ENCODE results near the gene CDC25B.
A peak's percentile ranks its signal among the peaks of the same experiment; 100 is the strongest.
"Not testable (repeated sequence)": the region's sequence is repeated elsewhere in the genome, so short reads cannot be mapped to it uniquely, and the experiment has no call there.

Gene CDC25B

DNA sequence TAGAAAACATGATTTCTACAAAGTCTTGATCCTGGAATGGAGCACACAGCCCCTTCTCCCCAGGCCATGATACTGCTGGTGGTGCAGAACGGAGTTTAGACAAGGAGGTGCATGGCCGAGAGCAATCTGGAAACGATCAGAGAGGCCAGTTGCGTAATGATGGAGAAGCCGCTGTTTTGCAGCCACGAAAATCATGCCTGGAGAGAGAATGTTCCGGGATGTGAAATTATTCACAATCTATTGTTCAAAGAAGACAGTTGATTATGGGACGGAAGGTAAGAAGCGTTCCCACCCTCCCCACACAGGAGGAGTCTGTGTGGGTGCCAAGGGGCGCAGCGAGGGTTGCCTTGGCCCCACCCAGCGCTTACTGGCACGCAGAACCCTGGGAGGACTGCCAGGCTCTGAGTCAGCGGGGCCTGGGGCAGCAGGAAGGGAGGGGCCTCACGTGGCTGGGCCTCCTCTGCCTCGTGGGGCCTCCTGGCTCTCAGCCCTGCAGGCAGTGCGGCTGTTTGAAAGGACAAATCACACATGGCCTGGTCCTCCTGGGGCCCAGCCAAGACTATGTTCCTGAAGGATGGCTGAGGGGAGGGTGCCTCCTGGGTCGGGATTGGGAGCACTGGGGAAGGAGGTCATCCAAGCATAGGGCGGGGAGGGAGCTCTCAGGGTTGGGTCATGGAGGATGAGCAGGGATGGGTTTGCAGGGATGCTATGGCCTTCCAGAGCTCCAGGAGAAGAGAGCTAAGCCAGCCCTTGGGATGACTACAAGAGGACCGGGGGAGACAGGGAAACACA lies 15.6 kb downstream of the CDC25B start:
- DNase-seq: peak; percentile 88 to 94

GRCh38 chr20:3812259-3812681 lies 16.2 kb downstream of the CDC25B start:
- DNase-seq: no peak

GRCh38 chr20:3812975-3813847 lies 17.1 kb downstream of the CDC25B start:
- DNase-seq: no peak

GRCh38 chr20:3813848-3814581 lies 17.9 kb downstream of the CDC25B start:
- DNase-seq: no peak

DNA sequence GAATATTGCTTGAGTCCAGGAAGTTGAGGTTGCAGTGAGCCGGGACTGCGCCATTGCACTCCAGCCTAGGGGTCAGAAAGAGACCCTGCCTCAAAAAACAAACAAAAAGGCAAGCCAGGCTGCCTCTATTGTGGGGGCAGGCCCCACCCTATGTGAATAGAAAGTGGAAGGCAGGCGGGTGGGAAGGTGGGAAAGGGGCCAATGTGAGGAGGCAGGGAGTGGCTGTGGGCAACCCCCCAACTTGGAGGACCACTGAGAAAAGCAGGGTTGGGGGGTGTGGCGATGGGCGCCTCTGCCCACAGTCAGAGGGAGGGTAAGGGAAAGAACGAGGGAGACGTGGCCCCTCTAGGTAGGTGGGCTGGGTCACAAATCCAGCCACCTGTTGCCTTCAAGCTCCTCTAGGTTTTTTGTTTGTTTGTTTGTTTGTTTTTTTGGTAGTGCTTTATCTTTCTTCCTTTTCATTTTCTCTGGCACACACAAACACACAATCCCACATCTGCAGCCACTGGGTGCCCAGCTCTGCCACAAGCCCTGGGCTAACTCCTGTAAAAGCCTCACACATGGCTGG lies 18.9 kb downstream of the CDC25B start:
- DNase-seq: no peak

GRCh38 chr20:3815703-3816315 lies 19.7 kb downstream of the CDC25B start:
- no peak for DNase-seq

DNA sequence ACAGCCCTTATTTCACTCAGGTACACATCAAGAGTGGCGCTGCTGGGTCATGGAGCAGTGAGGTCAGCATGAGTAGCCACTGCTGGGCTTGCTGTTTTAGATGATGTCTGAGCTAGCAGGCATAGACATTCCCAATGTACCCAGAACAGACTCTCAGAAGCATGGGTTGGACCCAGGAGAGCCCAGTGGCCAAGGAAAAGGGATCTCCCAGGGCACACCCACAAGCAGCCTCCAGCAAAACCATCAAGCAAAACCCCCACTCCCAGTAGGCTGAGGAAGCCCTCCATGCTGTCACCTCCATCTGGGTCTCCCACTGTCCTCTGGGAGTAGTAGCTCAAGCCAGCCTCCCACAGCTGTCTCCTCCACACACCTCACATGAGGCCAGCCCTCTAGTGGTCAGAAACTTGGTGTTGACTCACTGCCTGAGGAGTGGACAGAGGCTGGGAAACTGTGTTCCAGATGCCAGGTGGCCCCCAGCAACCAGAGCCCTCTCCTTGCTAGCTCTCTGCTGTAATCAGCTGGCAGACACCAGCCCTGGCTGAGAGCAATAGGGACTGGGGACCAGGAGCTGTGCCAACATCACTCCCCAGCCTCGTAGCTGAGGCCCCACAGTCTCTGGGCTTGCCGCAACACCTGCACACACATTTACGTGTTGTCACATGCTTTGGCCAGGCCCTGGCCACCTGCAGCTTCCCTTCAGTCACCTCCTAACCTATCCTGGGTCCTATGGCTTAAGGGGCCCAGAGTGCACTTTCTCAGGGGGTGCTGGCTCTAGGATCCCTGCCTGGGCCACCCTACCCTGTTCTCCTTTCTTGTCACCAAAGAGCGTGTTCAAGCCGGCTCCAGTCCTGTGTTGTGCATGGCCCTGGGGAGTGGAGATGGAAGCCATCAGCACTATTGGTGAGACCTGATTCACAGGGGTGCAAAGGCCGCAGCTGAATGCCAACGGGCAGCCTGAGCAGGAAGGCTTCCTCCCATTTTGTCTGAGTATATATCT lies 22.3 kb downstream of the CDC25B start:
- DNase-seq: peak in 1 of 2 donors; percentile 21

DNA sequence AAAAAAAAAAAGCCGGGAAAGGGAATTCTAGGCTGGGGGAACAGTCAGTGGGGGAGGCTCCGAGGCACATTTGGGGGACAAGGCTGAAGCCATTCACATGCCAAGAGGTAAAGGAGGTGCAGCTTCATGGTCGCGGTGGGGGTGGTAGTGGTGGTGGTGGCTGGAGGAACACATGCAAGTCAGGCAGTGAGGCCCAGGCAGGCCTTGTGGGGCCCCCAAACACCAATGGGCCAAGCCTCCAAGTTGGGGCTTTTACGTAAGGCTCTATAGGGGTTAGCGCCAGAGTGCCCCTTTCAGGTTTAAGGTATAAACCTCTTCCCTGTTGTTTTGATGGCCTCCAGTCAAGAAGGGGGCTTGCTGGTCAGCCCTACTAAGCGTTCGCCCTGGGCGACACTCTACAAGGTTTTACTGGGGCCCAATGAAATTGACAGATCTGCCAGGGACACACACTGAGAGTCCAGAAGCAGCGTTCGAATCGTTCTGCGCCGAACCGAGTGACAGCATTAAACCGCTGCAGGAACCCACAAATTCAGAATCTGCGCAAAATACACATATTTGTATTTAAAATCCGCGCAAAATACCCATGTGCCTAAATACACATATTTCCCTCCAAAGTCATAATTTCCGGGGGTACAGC lies 23.4 kb downstream of the CDC25B start:
- no peak for DNase-seq

DNA sequence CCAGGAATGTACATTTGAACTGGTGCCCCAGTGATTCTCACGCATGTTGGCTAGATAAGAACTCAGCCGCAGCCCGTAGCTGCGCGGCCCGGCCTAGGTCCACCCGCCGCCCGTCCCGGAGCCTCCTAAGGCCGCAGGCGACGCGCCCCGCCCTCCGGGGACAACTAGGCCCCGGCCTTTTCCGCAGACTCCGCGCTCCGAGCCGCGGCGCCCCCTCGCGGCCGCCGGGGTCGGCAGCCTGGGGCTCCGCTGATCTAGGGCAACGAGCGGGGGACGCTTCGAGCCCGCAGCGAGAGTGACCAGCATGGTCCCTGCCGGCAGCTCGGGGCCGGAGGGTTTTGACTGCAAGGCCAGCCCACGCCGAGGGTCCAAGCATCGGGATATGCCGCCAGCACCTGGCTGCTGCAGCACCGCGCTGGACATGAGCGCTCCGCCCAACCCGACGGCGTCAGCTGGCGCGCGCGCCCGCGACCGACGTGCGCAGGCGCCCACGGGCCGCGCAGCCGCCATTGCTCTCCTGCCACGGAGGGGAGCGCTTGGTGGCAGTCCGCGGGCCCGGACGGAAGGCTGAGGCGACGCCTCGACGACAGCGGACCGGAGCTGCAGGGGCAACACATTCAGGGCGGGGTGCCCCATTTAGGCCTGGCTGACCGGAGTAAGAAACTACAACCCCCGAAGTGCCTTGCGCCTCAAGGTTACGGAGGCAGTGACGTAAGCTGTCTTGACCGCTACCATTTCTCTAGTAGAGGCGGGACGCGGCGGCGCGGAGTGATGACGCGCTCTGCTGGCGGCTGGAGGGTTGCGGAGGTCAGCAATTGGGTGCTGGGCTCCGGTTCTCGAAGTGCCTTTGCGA lies 24.2 kb downstream of the CDC25B start, which contains the start of gene AP5S1:
Gene AP5S1 (plus strand): TSS at position 500 of the 853 bp plus-strand sequence. CDS start 1,571 bp downstream, outside the sequence.
- DNase-seq: peak; percentile 93

DNA sequence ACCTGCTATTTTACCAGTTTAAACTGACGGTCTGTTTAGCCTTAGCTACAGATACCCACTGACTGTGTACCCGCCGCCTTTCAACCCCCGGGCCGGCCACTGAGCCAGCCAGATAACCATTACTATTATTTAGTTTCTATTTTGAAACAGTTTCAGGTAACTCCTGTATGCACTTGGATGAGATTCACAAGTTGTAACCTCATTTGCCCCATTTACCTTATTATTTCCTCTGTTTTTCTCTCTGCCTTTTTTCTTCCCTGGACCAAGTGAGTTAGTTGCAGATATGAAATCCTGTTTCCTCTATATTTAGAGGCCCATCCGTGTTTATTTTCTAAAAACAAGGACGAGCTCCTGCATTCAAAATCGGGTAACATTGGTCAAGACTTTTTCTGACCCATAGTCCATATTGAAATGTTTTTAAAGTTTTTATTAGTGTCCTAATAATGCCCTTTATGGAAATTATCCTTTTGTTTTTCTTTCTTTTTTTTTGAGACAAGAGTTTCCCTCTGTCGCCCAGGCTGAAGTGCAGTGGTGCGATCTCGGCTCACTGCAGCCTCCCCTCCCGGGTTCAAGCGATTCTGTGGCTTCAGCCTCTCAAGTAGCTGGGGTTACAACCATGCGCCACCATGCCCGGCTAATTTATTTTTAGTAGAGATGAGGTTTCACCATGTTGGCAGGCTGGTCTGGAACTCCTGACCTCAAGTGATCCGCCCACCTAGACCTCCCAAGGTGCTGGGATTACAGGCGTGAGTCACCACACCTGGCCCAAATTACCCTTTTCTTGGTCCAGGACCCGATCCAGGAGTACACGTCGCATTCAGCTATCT lies 25.0 kb downstream of the CDC25B start:
- peak in 1 of 2 donors; percentile 57 for DNase-seq

- no peak for DNase-seq
These were observed 25.9 kb downstream of the CDC25B start for GRCh38 chr20:3821996-3822395.

- no peak for DNase-seq
These were observed 27.8 kb downstream of the CDC25B start for GRCh38 chr20:3823881-3824280.

DNA sequence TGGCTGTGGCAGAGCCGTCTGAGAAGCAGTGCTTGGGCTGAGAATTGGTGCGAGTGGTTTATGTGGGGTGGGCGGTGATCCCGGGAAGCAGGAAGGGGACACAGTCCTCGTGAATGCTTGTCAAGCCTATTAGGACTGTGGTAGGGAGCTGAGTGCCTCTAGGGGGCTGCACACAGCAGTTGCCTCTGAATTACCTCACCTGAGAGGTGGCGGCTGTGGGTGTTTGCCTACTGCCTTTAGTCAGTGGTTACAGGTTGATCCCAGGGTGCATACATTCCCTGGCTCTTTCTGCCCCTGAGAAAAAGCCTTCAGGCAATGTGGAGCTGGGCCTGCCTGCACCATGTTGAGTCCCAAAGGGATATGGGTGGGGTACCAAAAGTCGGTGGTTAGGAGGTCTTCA lies 29.4 kb downstream of the CDC25B start:
- DNase-seq: no peak

DNA sequence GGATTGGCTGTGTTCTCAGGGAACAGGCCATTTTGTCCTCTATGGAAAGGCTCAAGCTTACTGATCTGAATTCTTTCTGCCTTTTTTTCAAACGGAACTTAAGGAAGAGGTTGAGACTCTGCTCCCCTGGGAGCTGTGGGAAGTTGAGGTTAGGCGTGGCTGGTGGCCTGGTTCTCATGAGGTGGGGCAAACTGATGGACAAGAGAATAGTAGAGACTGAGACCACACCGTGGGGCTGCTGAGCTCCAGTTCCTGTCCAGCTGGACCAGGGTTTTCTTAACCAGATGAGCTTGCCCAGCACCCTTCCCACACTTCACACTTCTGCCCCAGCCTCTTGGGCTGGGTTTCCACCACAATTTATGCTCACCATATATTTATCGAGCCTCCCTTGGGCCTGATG lies 30.3 kb downstream of the CDC25B start:
- no peak for DNase-seq

- no peak for DNase-seq
These were observed 32.7 kb downstream of the CDC25B start for GRCh38 chr20:3828798-3829197.

DNA sequence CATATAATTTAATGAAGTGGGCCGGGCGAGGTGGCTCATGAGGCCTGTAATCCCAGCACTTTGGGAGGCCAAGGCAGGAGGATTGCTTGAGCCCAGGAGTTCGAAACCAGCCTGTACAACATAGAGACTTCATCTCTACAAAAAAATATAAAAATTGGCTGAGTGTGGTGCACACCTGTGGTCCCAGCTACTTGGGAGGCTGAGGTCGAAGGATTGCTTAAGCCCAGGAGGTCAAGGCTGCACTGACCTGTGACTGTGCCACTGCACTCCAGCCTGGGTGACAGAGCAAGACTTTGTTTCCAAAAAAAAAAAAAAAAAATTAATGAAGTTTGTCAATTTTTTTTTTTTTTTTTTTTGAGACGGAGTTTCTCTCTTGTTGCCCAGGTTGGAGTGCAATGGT lies 33.8 kb downstream of the CDC25B start:
- DNase-seq: not testable (repeated sequence)

DNA sequence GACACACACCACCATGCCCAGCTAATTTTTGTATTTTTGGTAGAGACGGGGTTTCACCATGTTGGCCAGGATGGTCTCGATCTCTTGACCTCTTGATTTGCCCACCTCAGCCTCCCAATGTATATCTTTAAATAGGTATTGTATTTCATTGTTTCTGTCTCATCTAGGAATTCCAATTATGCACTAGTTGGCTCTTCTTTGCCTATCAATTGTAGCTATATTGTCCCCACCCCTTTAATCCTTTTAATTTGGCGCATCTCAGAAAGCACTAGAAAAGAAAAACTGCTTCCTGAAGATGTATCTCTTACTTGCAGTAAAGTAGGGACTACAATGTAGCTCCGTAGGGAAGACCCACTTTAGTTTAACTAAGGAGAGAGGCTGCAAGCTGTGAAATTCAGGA lies 40.0 kb downstream of the CDC25B start:
- no peak for DNase-seq

- DNase-seq: no peak
These were observed 43.2 kb downstream of the CDC25B start for GRCh38 chr20:3839328-3839727.

All from hippocampal formation (tissue), 2 donors.